HG03521 (cell line): Measurements from ENCODE around the gene NANOS3.

Experiments
- ATAC-seq: cut with Tn5 transposase; IDR thresholded peaks from one replicate; pipeline ENCODE4 v1.9.1; 2021; ENCODE audit warnings: mild to moderate bottlenecking, moderate library complexity; ENCODE audit not compliant: unreplicated experiment

NANOS3 gene

DNA sequence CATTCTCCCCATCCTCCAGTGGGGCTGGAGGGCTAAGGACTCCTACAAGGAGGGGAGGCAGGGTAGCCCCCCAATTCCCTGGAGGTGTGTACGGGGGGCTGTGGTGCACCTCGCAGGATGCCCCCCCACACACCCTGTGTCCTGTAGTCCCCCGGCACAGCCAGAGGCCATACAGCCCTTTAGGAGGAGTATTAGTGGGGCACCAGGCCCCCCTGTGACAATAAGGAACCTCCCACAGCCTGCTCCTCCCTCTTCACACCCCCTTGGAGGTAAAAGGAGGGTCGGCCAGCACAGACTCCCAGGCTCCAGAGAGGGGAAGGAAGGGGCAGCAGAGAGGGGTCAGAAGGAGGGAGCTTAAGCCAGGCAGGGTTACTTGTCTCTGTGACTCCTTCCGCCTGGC lies at the start of gene NANOS3:
NANOS3 (plus strand) TSS at position 301 of the 400 bp plus-strand sequence. CDS start 115 bp downstream, outside the sequence.
- ATAC-seq = no peak

DNA sequence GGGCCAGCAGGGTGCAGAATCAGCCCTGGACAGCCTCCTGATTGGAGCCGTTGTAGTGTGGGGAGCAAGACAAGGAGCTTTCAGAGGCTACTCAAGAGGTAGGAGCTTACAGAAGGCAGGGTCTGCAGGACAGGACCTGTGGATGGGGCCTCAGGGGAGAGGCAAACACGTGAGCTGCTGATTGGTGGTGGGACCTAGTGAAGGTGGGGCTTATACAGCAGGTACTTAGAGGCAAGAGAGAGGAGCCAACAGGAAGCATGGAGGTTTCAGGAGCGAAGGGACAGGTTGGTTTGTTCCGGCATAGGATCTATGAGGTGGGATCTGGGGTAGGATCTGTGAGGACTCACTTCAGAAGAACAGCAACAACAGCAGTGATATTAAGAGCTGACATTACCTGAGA lies 49.3 kb upstream of the NANOS3 start:
- no peak for ATAC-seq

DNA sequence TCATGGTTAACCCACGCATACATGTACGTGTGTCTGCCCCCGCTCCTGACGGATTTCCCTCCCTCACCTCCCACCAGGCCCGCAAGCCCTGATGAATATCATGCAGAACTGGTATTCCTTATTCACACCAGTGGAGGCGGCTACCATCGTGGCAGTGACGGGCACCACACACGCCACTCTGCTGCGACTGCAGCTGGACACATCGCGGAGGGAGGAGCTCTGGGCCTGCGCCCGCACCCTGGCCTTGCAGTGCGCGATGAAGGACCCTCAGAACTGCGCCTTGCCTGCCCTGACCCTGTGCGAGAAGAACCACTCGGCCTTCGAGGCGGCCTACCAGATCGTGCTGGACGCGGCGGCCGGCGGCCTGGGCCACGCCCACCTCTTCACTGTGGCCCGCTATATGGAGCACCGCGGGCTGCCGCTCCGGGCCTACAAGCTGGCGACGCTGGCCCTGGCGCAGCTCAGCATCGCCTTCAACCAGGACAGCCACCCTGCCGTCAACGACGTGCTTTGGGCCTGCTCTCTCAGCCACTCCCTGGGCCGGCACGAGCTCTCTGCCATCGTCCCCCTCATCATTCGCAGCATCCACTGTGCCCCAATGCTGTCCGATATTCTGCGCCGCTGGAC lies 46.7 kb upstream of the NANOS3 start:
- ATAC-seq = no peak

DNA sequence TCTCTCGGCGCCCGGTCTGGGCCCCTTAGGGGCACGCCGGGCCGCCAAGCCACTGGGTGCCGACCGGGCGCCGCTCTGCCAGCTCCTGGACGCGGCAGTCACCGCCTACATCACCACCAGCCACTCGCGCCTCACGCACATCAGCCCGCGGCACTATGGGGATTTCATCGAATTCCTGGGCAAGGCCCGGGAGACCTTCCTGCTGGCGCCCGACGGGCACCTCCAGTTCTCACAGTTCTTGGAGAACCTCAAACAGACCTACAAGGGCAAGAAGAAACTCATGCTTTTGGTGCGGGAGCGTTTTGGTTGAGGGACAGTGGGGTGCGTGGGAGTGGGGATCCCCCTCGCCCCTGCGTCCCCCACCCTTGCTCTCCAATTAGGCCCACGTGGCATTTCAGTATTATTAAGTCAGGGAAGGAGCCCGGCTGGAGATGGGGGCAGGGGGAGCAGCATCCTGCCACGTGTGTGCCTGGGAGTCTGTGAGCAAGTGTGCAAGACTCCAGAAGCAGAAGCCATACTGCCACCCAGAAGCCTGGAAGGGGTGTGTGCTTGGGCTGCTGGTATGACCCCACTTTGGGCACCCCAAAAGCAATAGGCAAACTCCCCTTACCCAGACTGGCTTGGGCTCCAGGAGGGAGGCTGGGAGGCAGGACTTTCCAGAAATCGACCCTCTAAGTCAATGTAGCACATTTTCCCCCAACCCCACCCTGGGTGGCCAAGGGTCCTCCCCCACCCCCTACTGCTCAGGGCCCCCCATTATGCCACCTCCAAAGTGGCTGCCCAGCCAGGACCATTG lies 46.0 kb upstream of the NANOS3 start:
- ATAC-seq = no peak

DNA sequence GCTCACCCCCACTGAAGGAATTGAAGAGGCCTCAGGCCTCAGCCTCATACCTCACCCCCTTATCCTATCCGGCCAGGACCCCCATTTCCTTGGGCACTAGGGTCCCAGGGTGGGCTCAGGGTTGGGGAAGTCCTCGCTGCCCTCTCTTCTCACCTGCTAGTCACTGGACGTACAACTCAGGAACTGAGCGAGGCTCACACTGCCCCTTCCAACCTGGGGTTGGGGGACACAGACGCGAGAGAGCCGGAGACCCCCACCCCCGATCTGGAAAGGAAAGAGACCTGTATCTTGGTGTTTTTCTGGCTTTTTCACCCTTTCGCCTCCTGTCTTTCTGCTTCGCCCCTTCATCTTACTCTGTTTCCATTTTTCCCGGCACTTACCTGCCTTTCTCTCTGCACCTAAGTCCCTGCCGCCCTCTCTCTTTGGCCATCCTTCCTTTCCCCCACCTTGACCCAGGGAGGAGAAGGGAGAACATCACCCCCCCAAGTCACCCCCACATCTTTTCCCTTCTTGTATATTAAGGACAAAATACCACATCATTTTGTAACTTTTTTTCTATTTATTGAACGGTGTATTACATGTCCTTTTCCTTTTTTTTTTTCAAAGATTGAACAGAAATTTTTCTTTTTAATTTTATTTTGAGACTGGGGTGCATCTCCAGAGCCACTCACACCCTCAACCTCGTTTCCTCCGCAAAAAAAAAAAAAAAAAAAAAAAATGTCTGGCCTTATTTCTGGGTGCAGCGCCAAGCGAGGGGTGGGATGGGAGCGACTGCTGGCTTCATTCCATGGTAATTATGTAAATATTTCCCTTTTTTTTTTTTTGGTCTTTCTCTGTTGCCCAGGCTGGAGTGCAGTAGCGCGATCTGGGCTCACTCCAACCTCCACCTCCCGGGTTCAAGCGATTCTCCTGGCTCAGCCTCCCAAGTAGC lies 45.1 kb upstream of the NANOS3 start:
- no peak for ATAC-seq

DNA sequence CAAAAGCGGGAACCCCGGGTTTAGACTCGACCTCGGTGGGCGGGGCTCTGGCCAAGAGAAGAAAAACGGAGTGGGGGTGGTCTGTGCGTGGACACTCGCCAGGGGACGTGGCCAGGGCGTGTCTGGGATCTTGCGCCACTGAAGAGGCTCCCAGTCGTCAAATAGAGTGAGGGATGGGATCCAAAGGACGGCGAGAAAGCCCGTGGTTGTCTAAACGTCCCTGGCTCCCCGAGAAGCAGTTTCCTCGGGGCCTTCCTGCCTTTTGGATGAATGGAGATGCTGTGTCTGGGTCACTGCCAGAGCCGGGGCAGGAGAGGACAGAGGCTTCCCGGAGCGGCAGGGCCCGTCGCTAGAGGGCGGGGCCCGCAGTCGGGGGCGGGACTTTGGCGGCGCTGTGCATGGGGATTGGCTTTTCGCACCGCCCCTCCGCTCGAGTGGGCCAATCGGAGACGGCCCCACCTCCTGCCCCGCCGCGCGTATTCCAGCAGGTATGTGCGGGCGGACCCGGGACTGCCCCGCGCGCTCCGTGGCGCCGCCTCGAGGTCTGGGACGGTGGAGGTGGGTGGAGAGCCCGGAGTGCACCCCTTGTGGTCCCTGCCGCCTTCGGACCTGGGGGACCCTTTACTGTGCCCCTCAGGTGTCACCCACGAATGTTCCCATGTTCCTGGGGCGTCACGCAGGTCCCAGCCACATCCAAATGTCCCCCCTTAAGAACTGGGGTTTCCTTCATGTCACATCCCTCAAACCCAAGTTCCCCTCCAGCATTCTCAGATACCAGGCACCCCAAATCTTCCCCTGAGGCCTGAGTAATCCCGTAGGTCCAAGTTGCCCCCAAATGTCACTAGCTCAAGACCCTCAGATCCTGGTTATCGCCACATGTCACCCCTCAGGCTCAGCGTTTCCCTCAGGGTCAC lies 43.3 kb upstream of the NANOS3 start:
- ATAC-seq = peak; percentile 82

DNA sequence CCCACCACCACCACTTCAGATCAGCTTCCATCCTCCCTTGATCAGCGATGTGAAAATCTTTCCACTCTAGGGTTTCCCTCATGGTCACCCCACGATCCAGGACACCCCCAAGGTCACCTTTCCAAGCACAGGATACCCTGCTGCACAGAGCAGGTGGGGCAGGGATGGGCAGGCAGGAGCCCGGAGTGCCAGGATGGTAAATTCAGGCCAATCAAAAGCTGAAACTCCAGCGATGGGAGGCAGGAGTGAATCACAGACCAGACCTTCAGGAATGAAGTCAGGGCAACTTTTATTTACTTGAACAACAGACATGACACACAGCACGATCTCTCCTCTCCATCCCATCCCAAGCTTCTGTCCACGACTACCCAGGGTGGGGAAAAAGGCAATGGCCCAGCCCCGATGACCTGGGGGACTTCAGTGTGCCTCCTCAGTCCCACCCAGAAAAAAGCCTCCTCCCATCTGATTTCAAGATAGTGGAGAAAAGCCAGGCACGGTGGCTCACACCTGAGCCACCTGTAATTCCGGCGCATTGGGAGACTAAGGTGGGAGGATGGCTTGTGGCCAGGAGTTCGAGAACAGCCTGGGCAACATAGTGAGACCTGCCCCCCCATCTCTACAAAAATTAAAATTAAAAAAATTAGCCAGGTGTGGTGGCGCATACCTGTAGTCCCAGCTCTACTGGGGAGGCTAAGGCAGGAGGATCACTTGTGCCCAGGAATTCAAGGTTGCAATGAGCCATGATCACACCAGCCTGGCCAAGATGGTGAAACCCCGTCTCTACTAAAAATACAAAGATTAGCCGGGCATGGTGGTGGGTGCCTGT lies 42.5 kb upstream of the NANOS3 start:
- no peak for ATAC-seq

DNA sequence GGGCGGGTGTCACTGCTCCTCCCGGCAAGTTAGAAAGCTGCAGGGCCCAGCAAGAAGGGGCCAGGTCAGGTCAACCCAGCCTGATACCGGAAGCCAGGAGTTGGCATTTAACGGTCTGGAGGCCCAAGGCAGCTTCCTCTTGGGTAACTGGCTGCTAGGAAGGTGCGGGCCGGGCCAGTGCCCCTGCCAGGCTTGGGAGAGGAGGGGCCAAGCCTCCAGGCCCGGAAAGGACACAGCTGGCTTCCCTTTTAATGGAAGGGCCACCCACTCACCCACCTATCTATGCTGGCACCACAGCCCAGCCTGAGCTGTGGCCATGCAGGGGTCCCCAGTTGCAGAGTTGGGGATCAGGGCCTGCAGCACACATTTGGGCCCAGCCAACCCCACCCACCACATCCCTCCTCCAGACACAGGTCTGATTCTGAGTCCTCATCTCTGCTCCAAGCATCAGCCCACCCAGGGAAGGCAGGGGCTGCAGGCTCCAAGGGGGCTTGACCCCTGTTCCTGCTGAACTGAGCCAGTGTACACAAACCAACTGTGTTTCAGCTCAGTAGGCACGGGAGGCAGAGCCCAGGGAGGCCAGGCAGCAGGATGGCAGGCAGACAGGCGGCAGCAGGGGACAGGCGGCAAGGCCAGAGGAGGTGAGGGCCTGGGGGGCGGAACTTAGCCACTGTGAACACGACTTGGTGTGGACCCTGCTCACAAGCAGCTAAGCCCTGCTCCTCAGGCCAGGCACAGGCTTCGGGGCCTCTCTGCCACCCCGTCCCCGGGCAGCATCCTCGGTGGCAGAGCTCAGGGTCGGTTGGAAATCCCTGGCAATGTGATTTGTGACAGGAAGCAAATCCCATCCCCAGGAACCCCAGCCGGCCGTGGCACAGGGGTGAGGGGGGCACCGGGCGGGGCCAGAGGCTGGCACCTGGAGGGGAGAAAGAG lies 40.9 kb upstream of the NANOS3 start:
- ATAC-seq = no peak

DNA sequence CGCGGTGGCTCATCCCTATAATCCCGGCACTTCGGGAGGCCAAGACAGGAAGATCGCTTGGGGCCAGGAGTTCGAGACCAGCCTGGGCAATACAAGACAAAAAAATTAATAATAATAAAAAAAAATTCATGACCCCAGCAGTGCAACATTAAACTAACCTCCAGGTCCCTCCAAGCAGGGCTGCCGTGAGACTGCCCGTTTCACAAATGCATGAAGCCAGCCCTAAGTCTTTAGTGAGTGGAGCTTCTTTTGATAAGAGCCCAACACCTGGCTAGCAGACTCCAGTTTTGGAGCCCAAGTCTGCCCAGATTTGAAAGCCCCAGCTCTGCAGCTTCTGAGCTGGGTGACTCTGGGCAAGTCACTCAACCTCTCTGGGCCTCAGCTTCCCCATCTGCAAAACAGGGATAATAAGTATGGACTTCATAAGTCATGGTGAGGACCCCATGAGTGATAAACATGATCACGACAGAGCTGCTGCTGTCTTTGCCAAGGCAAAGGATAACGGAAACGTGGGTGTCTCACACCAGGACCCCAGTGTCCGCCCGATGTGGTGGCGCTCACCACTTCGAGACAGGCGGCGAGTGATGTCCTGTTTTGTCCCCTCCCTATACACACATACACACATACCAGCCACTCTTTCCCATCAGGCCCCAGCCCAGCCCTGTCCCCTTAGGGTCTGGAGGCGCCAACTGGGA lies 38.4 kb upstream of the NANOS3 start:
- ATAC-seq = no peak

DNA sequence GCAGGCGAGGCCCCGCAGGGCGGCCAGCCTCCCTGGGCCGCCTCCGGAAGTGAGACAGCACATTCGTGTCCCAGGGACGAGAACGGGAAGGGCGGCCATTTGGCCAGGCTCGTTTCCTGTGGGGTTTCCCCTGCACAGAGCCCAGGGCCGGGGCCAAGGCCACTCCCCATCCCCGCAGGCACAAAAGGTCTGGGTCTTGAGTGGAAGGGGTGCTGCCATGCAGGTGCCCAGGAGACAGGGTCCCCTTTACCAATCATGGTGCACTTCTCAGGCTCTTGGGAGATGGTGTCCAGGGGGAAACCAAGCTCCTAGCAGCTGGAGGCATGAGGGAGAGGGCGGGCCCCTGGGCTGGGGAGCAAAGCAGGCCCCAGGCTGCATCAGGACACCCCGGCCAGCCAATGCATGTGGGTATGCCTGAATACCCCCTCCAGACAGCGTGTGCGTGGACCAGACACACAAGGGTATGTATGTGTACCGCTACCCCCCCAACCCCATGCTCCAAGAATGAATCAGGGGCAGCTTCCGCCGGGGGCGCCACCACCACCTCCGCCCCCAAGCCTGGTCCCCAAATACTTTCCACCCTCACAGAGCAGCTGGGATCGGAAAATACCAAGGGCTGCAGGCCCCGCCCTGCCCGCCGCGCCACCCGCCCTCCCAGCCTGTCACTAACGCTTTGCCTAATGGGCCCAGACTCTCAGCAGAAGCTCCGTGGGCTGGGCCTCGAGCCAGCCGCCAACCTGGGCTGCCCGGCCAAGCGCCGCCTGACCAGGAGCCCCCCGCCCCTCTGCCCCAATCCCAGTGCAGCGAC lies 37.6 kb upstream of the NANOS3 start:
- ATAC-seq = peak; percentile 26

DNA sequence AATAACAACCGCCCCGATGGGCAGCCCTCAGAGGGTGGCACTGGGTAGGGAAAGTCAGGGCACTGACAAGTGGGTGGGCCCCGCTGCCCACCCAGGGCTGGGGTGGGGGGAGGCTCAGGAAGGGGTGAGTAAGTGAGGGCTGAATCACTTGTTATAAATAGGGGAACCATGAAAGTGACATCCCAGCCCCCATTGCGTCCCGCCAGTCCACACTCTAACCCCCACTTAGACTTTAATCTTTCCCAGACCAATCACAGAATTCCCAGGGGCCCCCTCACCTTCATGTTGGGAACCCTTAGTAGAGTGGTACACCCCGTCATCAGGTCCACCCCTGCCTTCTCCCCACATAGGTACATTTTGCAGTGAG lies 37.0 kb upstream of the NANOS3 start:
- no peak for ATAC-seq

DNA sequence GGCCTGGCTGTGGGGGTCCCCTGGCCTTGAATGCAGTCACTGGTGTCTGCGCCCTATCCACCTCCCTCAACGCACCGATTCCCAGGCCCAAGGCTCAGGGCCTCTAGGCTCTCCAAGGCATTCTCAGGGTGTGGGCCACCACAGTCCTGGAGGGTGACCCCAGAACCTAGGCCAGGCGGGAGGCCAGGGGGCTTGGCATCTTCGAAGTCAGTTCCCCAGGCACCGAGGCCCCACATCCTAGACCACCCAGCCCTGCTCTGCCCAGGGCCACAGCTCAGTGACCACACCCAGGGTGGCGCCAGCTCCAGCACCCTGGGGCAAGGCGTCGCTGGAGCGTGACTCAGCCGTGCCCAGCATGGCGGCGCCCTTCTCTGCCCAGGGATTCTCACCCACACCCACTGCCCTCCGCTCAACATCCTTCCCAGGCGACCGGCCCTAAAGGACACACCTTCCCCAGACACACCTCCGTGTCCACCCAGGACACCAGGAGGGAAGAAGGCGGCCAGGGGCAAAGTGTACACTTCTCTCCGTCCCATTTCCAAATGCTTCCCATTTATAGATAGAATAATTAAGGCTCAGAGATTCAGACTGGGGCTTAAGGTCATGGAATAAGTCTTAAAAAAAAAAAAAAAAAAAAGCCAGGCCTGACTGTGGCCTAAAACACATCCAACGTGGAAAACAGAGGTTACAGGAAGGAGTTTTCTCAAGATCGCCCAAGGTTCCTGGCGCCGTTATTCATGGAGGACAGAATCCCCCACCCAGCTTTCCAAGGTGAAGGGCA lies 36.4 kb upstream of the NANOS3 start:
- no peak for ATAC-seq

DNA sequence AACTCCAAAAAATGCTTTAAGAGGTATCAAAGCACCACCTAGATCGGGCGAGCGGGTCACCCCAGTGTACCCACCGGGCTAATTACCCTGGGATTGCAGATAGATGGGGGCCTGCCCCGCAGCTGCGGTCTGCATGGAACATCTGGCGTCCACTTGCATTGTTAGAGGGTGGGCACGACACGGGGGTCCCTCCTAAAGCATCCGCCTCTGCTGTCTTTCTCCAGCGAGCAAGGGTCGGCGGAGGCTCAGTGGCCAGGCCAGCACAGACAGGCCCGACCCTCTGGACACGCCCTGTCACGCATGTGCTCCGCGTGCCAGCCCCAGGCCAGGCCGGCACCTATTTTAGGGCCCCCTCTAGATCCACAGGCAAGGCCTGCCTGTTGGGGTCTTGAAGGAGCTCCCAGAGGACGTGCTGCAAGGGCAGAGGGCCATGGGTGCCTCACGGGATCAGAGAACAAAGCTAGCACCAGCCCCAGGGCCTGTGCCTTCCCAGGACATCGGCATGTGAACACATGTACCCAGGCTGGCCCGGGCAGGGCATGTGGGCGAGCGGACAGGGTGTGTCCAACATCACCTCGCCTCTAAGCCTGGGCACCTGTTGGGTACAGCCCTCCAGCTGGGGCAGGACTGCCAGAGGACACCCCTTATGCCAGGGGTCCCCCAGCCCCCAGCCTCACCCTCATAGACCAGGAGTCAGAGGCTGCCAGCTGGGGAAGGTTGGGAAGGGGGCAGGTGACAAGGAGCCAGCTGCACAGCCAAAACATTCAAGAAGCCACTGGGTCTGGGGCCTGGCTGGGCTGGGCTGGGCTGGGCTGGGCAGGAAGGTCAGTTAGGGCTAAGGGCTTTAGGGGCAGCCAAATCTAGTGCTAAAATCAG lies 35.6 kb upstream of the NANOS3 start:
- ATAC-seq = no peak

DNA sequence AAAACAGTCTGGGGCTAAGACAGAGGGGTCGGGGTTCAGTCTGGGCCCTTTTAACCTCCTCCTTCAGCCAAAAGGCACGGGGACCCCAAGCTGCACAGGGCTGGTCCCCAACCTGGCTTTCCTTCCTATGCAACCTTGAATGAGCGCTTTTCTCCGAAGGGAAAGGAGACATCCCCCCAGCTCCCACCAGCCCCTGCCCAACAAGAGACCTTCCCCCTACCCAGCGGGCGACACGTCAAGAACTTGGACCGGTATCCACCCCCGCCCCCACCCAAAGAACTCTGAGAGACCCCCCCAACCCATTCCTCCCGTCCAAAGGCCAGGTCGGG lies 35.0 kb upstream of the NANOS3 start:
- no peak for ATAC-seq

DNA sequence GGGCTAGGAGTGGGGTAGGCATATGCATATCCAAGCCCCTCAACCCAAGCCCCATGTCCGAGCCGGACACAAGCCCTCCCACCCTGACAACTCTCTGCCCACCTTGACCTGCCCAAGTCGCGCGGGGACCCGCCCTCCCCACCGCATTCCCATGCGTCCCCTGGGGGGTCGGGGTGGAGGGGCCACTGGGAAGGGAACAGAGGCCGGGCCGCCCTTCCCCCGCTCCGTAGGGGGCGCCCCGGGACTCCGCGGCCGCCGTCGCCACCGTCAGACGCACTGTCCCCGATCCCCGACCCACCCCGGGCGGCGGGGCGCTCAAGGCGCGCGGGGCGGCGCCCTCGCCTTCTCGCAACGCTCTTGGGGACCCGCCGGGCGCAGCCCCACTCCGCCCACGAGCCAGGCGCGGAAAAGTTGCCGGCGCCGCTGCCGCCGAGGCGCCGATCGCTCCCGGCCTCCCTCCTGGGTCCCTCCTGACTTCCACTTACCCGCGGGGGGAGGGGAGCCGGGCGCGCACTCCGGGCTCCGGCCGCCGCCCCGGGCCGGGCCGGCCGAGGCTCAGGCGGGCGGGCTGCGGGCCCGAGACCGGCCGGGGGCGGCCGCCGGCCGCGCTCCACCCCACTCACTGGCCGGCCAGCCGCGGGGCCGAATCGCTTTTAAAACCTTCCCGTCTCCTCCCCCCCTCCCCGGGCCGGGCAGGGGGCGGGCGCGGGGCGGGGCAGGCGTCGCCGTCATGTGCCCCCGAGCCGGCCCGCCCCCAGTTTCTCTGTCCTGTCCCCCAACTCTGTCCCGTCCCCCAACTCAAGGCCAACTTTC lies 34.4 kb upstream of the NANOS3 start:
- ATAC-seq = peak; percentile 22
